Skeletal muscle satellite cell (primary cell): ENCODE results near the gene DGKB.

Experiments used
- H3K27me3 ChIP-seq: 2 replicates; pipeline ENCODE4 v1.7.0; 2013; ENCODE audit warnings: low read length; ENCODE audit not compliant: control insufficient read depth, insufficient read depth
- H3K36me3 ChIP-seq: 2 replicates; pipeline ENCODE4 v1.7.0; 2013; ENCODE audit warnings: mild to moderate bottlenecking, control low read depth, low read length; ENCODE audit not compliant: insufficient read depth
- H3K4me1 ChIP-seq: 2 replicates; pipeline ENCODE4 v1.7.0; 2013; ENCODE audit warnings: low read length; ENCODE audit not compliant: control insufficient read depth, insufficient read depth
- H3K4me2 ChIP-seq: 2 replicates; pipeline ENCODE4 v1.7.0; 2013; ENCODE audit warnings: mild to moderate bottlenecking, low read length
- H3K4me3 ChIP-seq: 2 replicates; pipeline ENCODE4 v1.7.0; 2013; ENCODE audit warnings: low read length
- H3K9ac ChIP-seq: 2 replicates; pipeline ENCODE4 v1.7.0; 2013; ENCODE audit warnings: mild to moderate bottlenecking, low read depth, low read length, moderate library complexity
- H3K9me3 ChIP-seq: replicated peaks from 2 replicates; pipeline ENCODE4 v1.7.0; 2013; ENCODE audit warnings: mild to moderate bottlenecking, control low read depth, low read length

The DGKB gene

DNA sequence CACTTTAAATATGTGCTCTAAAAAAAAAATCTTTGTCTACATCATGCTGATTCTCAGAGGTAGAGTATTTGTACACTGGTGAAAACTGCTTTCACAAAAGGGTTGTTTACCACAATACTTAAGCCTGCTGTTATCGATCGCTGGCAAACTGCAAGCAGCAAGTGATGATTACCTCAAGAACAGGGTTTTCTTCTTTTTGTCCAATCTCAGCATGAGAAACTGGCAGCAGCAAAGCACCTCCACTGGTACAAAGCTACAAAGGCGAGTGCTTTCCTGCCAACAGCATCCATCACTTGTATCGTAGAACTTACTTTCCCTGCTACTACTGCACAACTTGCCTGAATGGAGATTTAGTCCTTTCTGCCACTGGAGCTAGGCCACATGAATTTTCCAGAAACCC is 276.5 kb downstream of the DGKB start:
- H3K4me1 ChIP-seq, result no peaks in the 10 kb centered on the region
- no peaks in the 10 kb centered on the region for H3K27me3 ChIP-seq
- no peak overlapping the region for H3K9ac ChIP-seq

DNA sequence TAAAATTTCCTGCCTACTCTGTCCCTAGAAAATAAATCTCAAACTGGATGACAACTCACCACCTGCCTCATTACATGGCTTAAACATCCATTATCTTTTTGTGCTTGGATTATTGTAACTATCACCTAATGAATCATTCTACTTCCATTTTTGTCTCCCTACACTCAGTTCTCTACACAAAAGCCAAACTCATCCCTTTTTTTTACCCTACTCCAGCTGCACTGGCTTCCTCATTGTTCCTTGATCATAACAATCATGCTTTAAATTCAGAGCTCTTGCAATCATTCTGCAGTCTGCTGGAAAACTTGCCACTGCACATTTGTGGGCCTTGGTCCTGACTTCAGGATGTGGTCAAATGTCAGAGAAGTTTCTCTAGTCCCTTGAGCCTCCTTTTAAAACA is 280.0 kb downstream of the DGKB start:
- Histone ChIP-seq H3K27me3 (no peaks in the 10 kb centered on the region), H3K4me2 (no peak overlapping the region), H3K4me1 (no peaks in the 10 kb centered on the region), H3K9me3 (no peaks in the 10 kb centered on the region), H3K9ac (no peak overlapping the region), H3K4me3 (no peak overlapping the region), H3K36me3 (no peaks in the 10 kb centered on the region)

More for the DNA sequence above, 276.5 kb downstream of the DGKB start:
- no peak overlapping the region for H3K4me2 ChIP-seq
- H3K4me3 ChIP-seq, result no peak overlapping the region
- H3K9me3 ChIP-seq, result no peaks in the 10 kb centered on the region
- H3K36me3 ChIP-seq, result no peaks in the 10 kb centered on the region

DNA sequence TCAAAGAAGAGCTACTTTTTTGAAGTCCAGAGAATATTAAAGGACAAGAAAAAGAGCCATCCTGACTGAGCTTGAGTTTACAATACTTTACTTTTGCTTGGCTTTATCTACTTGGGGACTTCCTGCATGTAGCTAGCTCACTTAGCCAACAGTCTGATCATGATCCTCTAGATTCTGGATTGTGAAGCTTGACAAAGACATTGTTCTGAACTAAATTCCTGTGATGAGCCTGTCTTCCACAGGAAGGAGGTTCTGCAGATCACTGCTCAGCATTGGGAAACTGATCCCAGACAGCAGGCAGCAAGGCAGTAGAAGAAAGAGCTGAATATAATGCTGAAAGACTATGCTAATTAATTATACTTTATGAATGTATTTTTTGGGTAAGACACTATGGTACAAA is 296.4 kb downstream of the DGKB start:
- H3K36me3 ChIP-seq, result no peaks in the 10 kb centered on the region
- no peak overlapping the region for H3K9ac ChIP-seq
- no peaks in the 10 kb centered on the region for H3K9me3 ChIP-seq
- no peaks in the 10 kb centered on the region for H3K27me3 ChIP-seq
- H3K4me3 ChIP-seq, result no peak overlapping the region
- no peaks in the 10 kb centered on the region for H3K4me1 ChIP-seq
- H3K4me2 ChIP-seq, result no peak overlapping the region

DNA sequence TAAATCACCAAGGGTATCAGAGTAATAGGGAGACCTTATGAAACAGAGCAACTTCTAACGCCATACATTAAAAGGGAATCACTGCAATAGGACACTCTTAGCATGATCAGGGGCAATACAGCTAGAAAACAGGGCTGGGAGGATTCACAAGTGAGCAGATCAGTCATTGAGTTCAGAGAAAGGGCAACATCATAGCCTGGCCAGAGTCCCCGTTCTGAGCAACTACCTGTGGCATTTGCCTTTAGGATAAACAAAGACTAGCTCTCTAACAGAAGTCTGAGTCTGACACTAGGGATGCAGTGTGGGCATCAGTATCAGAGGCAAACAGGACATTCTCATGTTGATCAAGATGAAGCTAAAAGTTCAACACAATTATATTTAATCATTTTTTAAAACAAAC is 297.9 kb downstream of the DGKB start:
- H3K9ac ChIP-seq, result no peak overlapping the region
- no peaks in the 10 kb centered on the region for H3K27me3 ChIP-seq
- H3K4me2 ChIP-seq, result no peak overlapping the region
- no peak overlapping the region for H3K4me3 ChIP-seq
- H3K36me3 ChIP-seq, result no peaks in the 10 kb centered on the region
- no peaks in the 10 kb centered on the region for H3K4me1 ChIP-seq
- H3K9me3 ChIP-seq, result no peaks in the 10 kb centered on the region

DNA sequence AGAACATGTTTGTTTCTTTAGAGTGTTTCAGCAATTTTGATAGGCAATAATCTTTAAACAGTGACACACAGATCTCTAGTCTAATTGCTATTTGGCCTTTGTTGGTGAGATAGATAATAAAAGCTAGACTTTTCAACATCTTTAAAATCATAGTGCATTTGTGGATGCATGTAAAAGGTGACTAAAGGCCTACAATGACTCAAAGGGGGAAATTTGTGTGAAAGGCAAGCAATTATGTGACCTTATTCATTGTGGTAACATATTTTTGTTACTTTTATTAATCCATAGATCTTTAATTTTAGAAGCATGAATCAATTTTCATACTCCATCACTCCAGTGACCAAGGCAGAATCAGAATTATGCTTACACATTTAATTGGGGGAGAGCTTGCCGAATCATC is 299.7 kb downstream of the DGKB start:
- H3K27me3 ChIP-seq, result no peaks in the 10 kb centered on the region
- no peaks in the 10 kb centered on the region for H3K4me1 ChIP-seq
- no peak overlapping the region for H3K4me3 ChIP-seq
- H3K4me2 ChIP-seq, result no peak overlapping the region
- no peaks in the 10 kb centered on the region for H3K9me3 ChIP-seq
- no peak overlapping the region for H3K9ac ChIP-seq
- no peaks in the 10 kb centered on the region for H3K36me3 ChIP-seq

DNA sequence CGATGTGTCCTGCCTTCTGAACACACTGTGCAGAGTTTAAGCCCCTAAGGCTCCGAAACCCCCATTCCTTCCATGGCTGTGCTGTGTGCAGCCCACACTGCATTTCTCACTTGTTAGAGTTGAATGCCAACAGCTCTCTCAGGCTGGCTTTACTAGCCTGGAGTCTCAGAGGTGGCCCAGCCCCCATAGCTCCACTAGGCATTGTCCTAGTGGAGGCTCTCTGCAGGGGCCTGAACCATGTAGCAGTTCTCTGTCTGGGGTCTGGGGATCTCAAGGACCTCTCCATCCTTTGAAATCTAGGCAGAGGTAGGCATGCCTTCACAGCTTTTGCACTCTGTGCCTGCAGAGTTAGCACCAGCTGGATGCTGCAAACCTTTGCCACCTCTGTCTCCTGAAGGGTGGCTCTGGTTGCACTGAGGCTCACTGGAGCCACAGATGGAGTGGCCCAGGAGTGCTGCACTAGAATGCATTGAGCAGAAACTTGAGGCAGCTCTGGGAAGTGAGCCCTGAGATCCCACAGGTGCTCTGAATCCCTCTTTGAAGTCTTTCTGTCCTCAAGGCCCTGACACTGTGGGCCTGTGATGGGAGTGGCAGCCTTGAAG is 301.7 kb downstream of the DGKB start:
- H3K4me1 ChIP-seq, result peaks cover 9% of the 10 kb centered on the region
- no peak overlapping the region for H3K4me2 ChIP-seq
- H3K9ac ChIP-seq, result no peak overlapping the region
- no peaks in the 10 kb centered on the region for H3K36me3 ChIP-seq
- no peaks in the 10 kb centered on the region for H3K9me3 ChIP-seq
- H3K4me3 ChIP-seq, result no peak overlapping the region
- no peaks in the 10 kb centered on the region for H3K27me3 ChIP-seq

DNA sequence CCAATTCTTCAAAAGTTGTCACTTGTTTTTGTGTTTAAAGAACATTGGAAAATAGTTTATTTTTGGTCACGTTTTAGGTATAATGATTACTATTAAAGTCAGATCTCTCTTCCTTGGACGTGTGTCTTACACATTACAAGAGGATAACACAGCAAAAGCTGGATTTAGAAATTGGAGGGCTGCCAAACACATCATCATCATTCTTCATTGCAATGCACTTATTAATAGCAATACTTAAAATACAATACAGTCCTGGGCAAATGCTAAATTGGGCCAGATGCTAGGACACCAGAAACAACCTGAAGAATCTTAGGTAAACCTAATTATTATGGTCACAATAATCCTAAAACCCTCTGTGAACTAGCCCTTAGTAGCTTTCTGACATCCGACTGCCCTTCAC is 303.6 kb downstream of the DGKB start:
- H3K9ac ChIP-seq, result no peak overlapping the region
- no peak overlapping the region for H3K4me2 ChIP-seq
- H3K36me3 ChIP-seq, result no peaks in the 10 kb centered on the region
- no peak overlapping the region for H3K4me3 ChIP-seq
- no peaks in the 10 kb centered on the region for H3K27me3 ChIP-seq
- no peaks in the 10 kb centered on the region for H3K9me3 ChIP-seq
- peaks cover 9% of the 10 kb centered on the region for H3K4me1 ChIP-seq

DNA sequence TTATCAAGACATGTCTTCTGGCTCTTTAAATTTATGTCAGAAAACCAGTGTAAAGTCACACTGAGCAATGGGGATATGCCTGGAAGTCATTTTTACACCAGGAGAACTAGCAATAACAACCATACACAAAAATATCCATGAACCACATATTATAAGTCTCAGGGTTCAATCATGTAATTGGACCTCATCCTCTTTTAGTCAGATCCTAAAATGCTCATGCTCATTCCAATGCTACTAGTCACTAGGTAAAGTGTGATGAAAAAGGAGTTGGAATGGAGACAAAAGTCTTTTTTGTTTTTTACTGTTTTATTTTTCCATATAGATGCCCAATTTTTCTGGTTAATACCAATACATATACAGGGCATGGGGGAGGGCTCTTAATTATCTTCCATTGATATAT is 306.1 kb downstream of the DGKB start:
- peak overlapping the region; percentile 18 for H3K4me2 ChIP-seq
- peaks cover 9% of the 10 kb centered on the region for H3K4me1 ChIP-seq

DNA sequence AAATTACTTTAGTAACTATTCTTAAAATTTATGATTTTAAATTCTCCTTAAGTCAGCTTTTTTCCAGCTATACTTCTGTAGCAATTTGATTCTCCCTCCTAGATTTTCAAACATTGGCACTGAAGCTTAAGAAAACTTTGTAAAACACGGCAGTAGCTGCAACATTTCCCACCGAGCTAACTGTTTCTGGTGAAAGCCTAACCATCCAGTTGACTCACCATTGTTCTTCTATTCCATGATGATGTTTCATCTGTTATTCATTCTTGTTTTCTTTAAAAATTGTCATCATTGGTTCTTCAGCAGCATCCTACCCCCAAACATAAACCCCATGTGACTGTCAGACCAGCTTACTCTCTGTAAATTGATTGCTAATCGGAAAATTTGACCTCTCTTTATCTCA is 312.3 kb downstream of the DGKB start:
- H3K4me1 ChIP-seq, result no peaks in the 10 kb centered on the region

More for the DNA sequence above, 306.1 kb downstream of the DGKB start:
- H3K27me3 ChIP-seq, result no peaks in the 10 kb centered on the region
- H3K36me3 ChIP-seq, result no peaks in the 10 kb centered on the region
- H3K9ac ChIP-seq, result no peak overlapping the region
- no peak overlapping the region for H3K4me3 ChIP-seq
- no peaks in the 10 kb centered on the region for H3K9me3 ChIP-seq

DNA sequence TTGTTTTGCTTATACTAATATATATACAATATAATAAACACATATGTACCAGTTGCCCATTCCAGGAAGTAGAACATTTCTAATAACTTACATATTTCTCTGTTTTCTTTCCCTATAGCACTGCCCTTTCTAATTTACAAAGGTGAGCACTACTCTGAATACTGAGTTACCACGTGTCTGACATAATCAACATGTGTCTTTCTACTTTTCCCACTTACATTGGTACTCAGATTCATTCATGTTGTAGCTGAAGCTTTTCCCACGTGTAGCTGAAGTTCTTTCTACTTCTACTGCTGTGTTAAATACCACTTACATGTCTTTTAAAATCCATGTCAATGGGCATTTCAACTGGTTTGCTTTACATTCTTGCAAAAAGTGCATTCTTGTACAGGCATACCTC is 317.3 kb downstream of the DGKB start:
- H3K27me3 ChIP-seq, result no peaks in the 10 kb centered on the region
- H3K4me2 ChIP-seq, result no peak overlapping the region
- H3K9me3 ChIP-seq, result no peaks in the 10 kb centered on the region
- no peaks in the 10 kb centered on the region for H3K36me3 ChIP-seq
- no peak overlapping the region for H3K9ac ChIP-seq
- no peak overlapping the region for H3K4me3 ChIP-seq
- H3K4me1 ChIP-seq, result no peaks in the 10 kb centered on the region

More for the DNA sequence above, 312.3 kb downstream of the DGKB start:
- Histone ChIP-seq H3K36me3 (no peaks in the 10 kb centered on the region), H3K27me3 (no peaks in the 10 kb centered on the region), H3K4me3 (no peak overlapping the region), H3K9ac (no peak overlapping the region), H3K4me2 (no peak overlapping the region), H3K9me3 (no peaks in the 10 kb centered on the region)

DNA sequence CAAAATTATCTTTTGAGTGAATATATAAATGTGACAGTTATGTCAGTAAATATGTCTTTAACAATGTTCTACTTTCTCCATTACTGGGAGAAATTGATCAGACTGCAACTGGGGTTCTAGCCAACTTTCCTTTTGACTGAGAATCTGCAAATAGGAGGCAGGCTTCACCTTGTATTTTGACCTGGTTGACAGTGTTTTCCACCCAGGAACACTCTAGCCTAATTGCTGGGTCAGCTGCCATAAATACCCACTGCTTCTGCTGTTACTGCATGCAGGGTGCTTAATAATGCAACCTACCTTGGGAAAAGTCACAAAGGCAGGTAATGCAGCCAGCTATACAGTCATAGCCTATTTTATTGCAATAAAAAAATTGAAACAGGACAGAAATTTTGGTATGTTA is 319.0 kb downstream of the DGKB start:
- Histone ChIP-seq H3K4me3 (no peak overlapping the region), H3K36me3 (no peaks in the 10 kb centered on the region), H3K9ac (no peak overlapping the region), H3K4me2 (no peak overlapping the region), H3K4me1 (no peaks in the 10 kb centered on the region), H3K9me3 (no peaks in the 10 kb centered on the region), H3K27me3 (no peaks in the 10 kb centered on the region)

DNA sequence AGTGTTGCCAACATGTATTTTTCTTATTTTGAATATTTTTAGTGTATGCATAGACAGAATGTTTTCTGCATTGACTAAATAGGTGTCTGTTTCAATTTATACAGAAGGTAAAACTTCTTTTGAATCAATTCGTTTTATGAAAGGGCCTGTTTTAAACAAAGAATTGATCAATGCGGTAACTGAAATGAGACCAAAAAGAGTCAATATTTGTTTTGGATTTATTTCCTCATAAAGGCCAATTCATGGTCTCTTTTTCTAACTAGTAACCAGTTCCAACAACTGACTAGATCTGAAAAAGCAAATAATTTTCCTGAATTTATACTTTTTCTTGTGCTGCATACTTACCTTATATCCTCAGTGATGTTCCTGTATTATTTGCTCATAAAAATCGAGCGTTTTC is 320.5 kb downstream of the DGKB start:
- Histone ChIP-seq H3K36me3 (no peaks in the 10 kb centered on the region), H3K9ac (no peak overlapping the region), H3K27me3 (no peaks in the 10 kb centered on the region), H3K9me3 (no peaks in the 10 kb centered on the region), H3K4me2 (no peak overlapping the region), H3K4me1 (no peaks in the 10 kb centered on the region), H3K4me3 (no peak overlapping the region)
